SU-DHL-6 (cell line): ENCODE data around the gene SLC44A3.

Experiments used
- EZH2phosphoT487 ChIP-seq: fragments of 200-600 bp; sonication (generic), shearing (Covaris generic); conservative IDR thresholded peaks from 2 replicates; pipeline ENCODE4 v1.6.1; 2018; ENCODE audit warnings: mild to moderate bottlenecking, antibody characterized with exemption, low read length, moderate library complexity, mixed read lengths
- TF ChIP-seq, protein P1 (sequence below): fragments of 200-600 bp; sonication (generic); IDR thresholded peaks from one replicate; pipeline ENCODE4 v1.5.1; 2017; ENCODE audit warnings: antibody characterized with exemption, mild to moderate bottlenecking, low read length, moderate library complexity; ENCODE audit not compliant: insufficient read depth, poor library complexity, severe bottlenecking

DNA sequence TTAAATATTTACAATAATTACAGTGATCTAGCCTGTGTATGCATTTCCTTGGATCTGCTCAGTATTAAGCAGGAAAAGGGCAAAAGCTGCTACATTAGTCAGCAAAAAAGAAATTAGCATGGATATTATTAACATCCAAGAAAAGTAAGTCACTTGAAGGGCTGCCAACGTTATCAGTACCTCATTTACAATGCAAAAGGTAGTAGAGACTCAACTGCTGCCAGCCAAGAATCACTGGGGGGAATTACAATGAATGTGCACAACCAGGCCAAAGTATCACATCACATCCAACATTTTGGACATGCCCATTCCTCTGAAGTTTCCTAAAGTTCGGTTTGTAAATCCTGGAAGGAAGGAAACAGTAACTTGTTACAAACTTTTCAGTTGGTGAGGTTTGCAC is 104.8 kb downstream of the SLC44A3 start:
- TF ChIP-seq, protein P1, sequence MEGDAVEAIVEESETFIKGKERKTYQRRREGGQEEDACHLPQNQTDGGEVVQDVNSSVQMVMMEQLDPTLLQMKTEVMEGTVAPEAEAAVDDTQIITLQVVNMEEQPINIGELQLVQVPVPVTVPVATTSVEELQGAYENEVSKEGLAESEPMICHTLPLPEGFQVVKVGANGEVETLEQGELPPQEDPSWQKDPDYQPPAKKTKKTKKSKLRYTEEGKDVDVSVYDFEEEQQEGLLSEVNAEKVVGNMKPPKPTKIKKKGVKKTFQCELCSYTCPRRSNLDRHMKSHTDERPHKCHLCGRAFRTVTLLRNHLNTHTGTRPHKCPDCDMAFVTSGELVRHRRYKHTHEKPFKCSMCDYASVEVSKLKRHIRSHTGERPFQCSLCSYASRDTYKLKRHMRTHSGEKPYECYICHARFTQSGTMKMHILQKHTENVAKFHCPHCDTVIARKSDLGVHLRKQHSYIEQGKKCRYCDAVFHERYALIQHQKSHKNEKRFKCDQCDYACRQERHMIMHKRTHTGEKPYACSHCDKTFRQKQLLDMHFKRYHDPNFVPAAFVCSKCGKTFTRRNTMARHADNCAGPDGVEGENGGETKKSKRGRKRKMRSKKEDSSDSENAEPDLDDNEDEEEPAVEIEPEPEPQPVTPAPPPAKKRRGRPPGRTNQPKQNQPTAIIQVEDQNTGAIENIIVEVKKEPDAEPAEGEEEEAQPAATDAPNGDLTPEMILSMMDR = no peak
- no peak for TF ChIP-seq EZH2phosphoT487
